HG03378 (cell line): ENCODE data around the gene REV1.

Source experiments
- ATAC-seq: cut with Tn5 transposase; IDR thresholded peaks from one replicate; pipeline ENCODE4 v1.9.1; 2021; ENCODE audit warnings: mild to moderate bottlenecking, moderate library complexity; ENCODE audit not compliant: unreplicated experiment

REV1 gene

GRCh38 chr2:99404797-99405669 lies 84.8 kb downstream of the REV1 start:
- no peak for ATAC-seq

GRCh38 chr2:99404039-99404796 lies 85.6 kb downstream of the REV1 start:
- ATAC-seq = no peak

- ATAC-seq = no peak
Observed at GRCh38 chr2:99403524-99403923, 86.3 kb downstream of the REV1 start.

GRCh38 chr2:99403084-99403483 lies 86.7 kb downstream of the REV1 start:
- ATAC-seq = no peak

GRCh38 chr2:99401841-99402240 lies 88.0 kb downstream of the REV1 start:
- ATAC-seq = no peak

GRCh38 chr2:99399795-99400194 lies 90.0 kb downstream of the REV1 start:
- ATAC-seq = no peak

- no peak for ATAC-seq
Observed at GRCh38 chr2:99399063-99399462, 90.8 kb downstream of the REV1 start.

- ATAC-seq = no peak
Observed at GRCh38 chr2:99398303-99398702, 91.5 kb downstream of the REV1 start.

GRCh38 chr2:99397266-99397920 lies 92.4 kb downstream of the REV1 start:
- ATAC-seq = no peak

GRCh38 chr2:99395589-99396130 lies 94.2 kb downstream of the REV1 start:
- ATAC-seq = no peak

GRCh38 chr2:99389946-99390345 lies 99.9 kb downstream of the REV1 start:
- ATAC-seq = no peak

- no peak for ATAC-seq
Observed at GRCh38 chr2:99389371-99389770, 100.4 kb downstream of the REV1 start.

GRCh38 chr2:99388892-99389291 lies 100.9 kb downstream of the REV1 start:
- ATAC-seq = no peak

- ATAC-seq = no peak
Observed at GRCh38 chr2:99386011-99386410, 103.8 kb downstream of the REV1 start.

- ATAC-seq = no peak
Observed at GRCh38 chr2:99382143-99382542, 107.7 kb downstream of the REV1 start.

- ATAC-seq = no peak
Observed at GRCh38 chr2:99380376-99381010, 109.3 kb downstream of the REV1 start.

GRCh38 chr2:99377879-99378278 lies 111.9 kb downstream of the REV1 start:
- ATAC-seq = no peak

- ATAC-seq = no peak
Observed at GRCh38 chr2:99376254-99376864, 113.5 kb downstream of the REV1 start.

- ATAC-seq = no peak
Observed at GRCh38 chr2:99374747-99375146, 115.1 kb downstream of the REV1 start.

- ATAC-seq = no peak
Observed at GRCh38 chr2:99373144-99373543, 116.7 kb downstream of the REV1 start.
